SK-N-SH treated with all-trans-retinoic acid at 6 μM for 48 hours (cell line): Measurements from ENCODE around the gene NOLC1.

Source experiments
- SNAI2 ChIP-seq: fragments of 250-450 bp; sonication (Bioruptor Pico); IDR thresholded peaks from 2 replicates; pipeline ENCODE4 v1.5.0; 2020; ENCODE audit warnings: mild to moderate bottlenecking, moderate library complexity
- ZNF565 ChIP-seq: fragments of 450-650 bp; formaldehyde crosslinking; conservative IDR thresholded peaks from 2 replicates; pipeline ENCODE4 v1.5.0; 2020; ENCODE audit warnings: low read depth, mild to moderate bottlenecking, moderate library complexity
- TF ChIP-seq, protein P1 (sequence below): fragments of 250-450 bp; sonication (Bioruptor Pico); IDR thresholded peaks from 2 replicates; pipeline ENCODE4 v1.8.0; 2020; ENCODE audit warnings: mild to moderate bottlenecking, moderate library complexity, borderline replicate concordance

GRCh38 chr10:102131286-102132170 lies 20.7 kb upstream of the NOLC1 start:
- TF ChIP-seq, protein P1, sequence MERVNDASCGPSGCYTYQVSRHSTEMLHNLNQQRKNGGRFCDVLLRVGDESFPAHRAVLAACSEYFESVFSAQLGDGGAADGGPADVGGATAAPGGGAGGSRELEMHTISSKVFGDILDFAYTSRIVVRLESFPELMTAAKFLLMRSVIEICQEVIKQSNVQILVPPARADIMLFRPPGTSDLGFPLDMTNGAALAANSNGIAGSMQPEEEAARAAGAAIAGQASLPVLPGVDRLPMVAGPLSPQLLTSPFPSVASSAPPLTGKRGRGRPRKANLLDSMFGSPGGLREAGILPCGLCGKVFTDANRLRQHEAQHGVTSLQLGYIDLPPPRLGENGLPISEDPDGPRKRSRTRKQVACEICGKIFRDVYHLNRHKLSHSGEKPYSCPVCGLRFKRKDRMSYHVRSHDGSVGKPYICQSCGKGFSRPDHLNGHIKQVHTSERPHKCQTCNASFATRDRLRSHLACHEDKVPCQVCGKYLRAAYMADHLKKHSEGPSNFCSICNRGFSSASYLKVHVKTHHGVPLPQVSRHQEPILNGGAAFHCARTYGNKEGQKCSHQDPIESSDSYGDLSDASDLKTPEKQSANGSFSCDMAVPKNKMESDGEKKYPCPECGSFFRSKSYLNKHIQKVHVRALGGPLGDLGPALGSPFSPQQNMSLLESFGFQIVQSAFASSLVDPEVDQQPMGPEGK (CRISPR knock-in tag) = no peak
- TF ChIP-seq SNAI2 (CRISPR knock-in tag) = no peak
- no peak for TF ChIP-seq ZNF565 (CRISPR knock-in tag)
